Measurements from ENCODE around the gene RIOX2.
"Not testable (repeated sequence)": the region's sequence is repeated elsewhere in the genome, so short reads cannot be mapped to it uniquely, and the experiment has no call there.

The RIOX2 gene

GRCh38 chr3:97914388-97914787 is 57.8 kb downstream of the RIOX2 start:
- no peak for DNase-seq (ENCODE audit: low read depth in 3 of 3, low spot score in 1 of 3)

GRCh38 chr3:97911459-97911858 is 60.8 kb downstream of the RIOX2 start:
- no peak for DNase-seq (ENCODE audit: low read depth in 3 of 3, low spot score in 1 of 3)

- DNase-seq (ENCODE audit: low read depth in 3 of 3, low spot score in 1 of 3) = no peak
Measured at GRCh38 chr3:97910931-97911351, 61.3 kb downstream of the RIOX2 start.

GRCh38 chr3:97910236-97910831 is 61.9 kb downstream of the RIOX2 start:
- DNase-seq (ENCODE audit: low read depth in 3 of 3, low spot score in 1 of 3) = not testable (repeated sequence)

GRCh38 chr3:97909830-97910229 is 62.4 kb downstream of the RIOX2 start:
- DNase-seq (ENCODE audit: low read depth in 3 of 3, low spot score in 1 of 3) = not testable (repeated sequence)

GRCh38 chr3:97901313-97902248 is 70.7 kb downstream of the RIOX2 start:
- DNase-seq (ENCODE audit: low read depth in 3 of 3, low spot score in 1 of 3) = no peak

- DNase-seq (ENCODE audit: low read depth in 3 of 3, low spot score in 1 of 3) = no peak
Measured at GRCh38 chr3:97899331-97899730, 72.9 kb downstream of the RIOX2 start.

- DNase-seq (ENCODE audit: low read depth in 3 of 3, low spot score in 1 of 3) = no peak
Measured at GRCh38 chr3:97896547-97896946, 75.7 kb downstream of the RIOX2 start.

GRCh38 chr3:97896129-97896528 is 76.1 kb downstream of the RIOX2 start:
- DNase-seq (ENCODE audit: low read depth in 3 of 3, low spot score in 1 of 3) = no peak

GRCh38 chr3:97895216-97895615 is 77.0 kb downstream of the RIOX2 start:
- DNase-seq (ENCODE audit: low read depth in 3 of 3, low spot score in 1 of 3) = no peak

- DNase-seq (ENCODE audit: low read depth in 3 of 3, low spot score in 1 of 3) = no peak
Measured at GRCh38 chr3:97892852-97893251, 79.4 kb downstream of the RIOX2 start.
